Heart left ventricle (tissue), 16 donors: ENCODE measurements around the gene SFSWAP. TPM values are rescaled to one million over a fixed set of nuclear protein-coding genes. Genes with fewer than 3 reads are reported as not detected.

ENCODE experiments used
- ATAC-seq, 4 donors: fragments of 200-7000 bp; cut with Tn5 transposase; one replicate each; pipeline ENCODE4 v1.9.1; 2020 to 2022; ENCODE audit warnings: moderate library complexity in 4 of 4, mild to moderate bottlenecking in 3 of 4, moderate number of reproducible peaks in 1 of 4
- DNase-seq, 5 donors: peaks; one replicate each; pipeline ENCODE4 v3.0.0-alpha.2; 2020
- H3K27ac ChIP-seq, 12 donors: fragments of 200-600 bp; sonication (generic) in 4 of 12; one replicate each; pipeline versions ENCODE4 v1.5.0 to v1.8.0; 2016 to 2022; ENCODE audit warnings: mild to moderate bottlenecking in 2 of 12
- H3K27me3 ChIP-seq, 9 donors: fragments of 200-600 bp; sonication (generic) in 2 of 9; one replicate each; pipeline versions ENCODE4 v1.5.1 to v1.8.0; 2016 to 2022; ENCODE audit warnings: mild to moderate bottlenecking in 3 of 9
- H3K36me3 ChIP-seq, 9 donors: fragments of 200-600 bp; sonication (generic) in 2 of 9; one replicate each; pipeline versions ENCODE4 v1.5.0 to v1.8.0; 2018 to 2022; ENCODE audit warnings: mild to moderate bottlenecking in 2 of 9
- H3K4me1 ChIP-seq, 12 donors: fragments of 200-600 bp; sonication (generic) in 4 of 12; one replicate each; pipeline versions ENCODE4 v1.5.0 to v1.8.0; 2016 to 2022; ENCODE audit warnings: mild to moderate bottlenecking in 3 of 12
- H3K4me3 ChIP-seq, 12 donors: fragments of 200-600 bp; sonication (generic) in 4 of 12; one replicate each; pipeline versions ENCODE4 v1.5.0 to v1.8.0; 2017 to 2022; ENCODE audit warnings: mild to moderate bottlenecking in 9 of 12, moderate library complexity in 4 of 12
- H3K9me3 ChIP-seq, 12 donors: fragments of 200-600 bp; sonication (generic) in 4 of 12; one replicate each; pipeline versions ENCODE4 v1.5.0 to v1.8.0; 2016 to 2022; ENCODE audit warnings: mild to moderate bottlenecking in 1 of 12
- CTCF ChIP-seq, 12 donors: fragments of 200-600 bp; sonication (generic) in 4 of 12; IDR thresholded peaks; one replicate each; pipeline versions ENCODE4 v1.5.0 to v1.8.0; 2018 to 2022; ENCODE audit warnings: antibody characterized with exemption in 12 of 12, mild to moderate bottlenecking in 5 of 12
- POLR2A ChIP-seq, 2 donors: fragments of 450-650 bp; IDR thresholded peaks; one replicate each; pipeline ENCODE4 v1.6.1; 2017; ENCODE audit warnings: antibody characterized with exemption in 2 of 2, mild to moderate bottlenecking in 2 of 2, moderate library complexity in 2 of 2
- WGBS, 4 donors: extraction: QIAGEN DNeasy Blood & Tissue Kit in 2 of 4; methylation state at CpG; one replicate each; pipeline versions ENCODE4 v1.1.5 to v1.1.7; 2013 to 2018; 5-methylcytosine and 5-hydroxymethylcytosine counted together
- intact Hi-C, 10 donors: fragments of 100-400 bp; cut with DNase I; formaldehyde crosslinking; loops; one replicate each; pipeline versions ENCODE4 v1.11.1 to v1.14.2; 2022
- polyA plus RNA-seq, 2 donors: library from polyadenylated mRNA; stranded (reverse); fragments of 200-250 nt; gene quantifications; one replicate each; pipeline ENCODE4 v1.2.3, GENCODE V29; 2013
- total RNA-seq, 9 donors: library from RNA; depleted of rRNA in 2 of 9; stranded (reverse); fragments of >200 nt in 2 of 9; fragmentation: NEBNext Ultra II Directional in 3 of 9; extraction: Animal tissue kit (Norgen Biotek cat#: 25700) in 3 of 9; gene quantifications; one replicate each; pipeline versions ENCODE4 v1.1.0 to v1.2.4, GENCODE V29; 2016 to 2023
- donor health status: ischemic (EF 13 %, LVEDD 7.1; RV severe dilation, severe dysfunction).
- donor health status: healthy with polysubstance abuse.
- donor health status: DM: no; HTN: yes; CAD: no.
- donor health status: DM: no; HTN: no; CAD: no.
- donor health status: ischemic (EF 25% LVEDD 6.9; RV normal size, moderate dysfunction).
- donor health status: ischemic (EF 25% LVEDD 5.7; RV mildly dilated, moderate dysfunction).
- donor health status: healthy.
- donor health status: DM: yes; HTN: yes; CAD: no.
- donor health status: ischemic (EF 35%, LVEDD 5.7; RV mildly dilated, moderate dysfunction).
- donor health status: nonischemic (EF 11% LVEDD 7.7; RV severe dilation, severe dysfunction).
- donor health status: DM: yes; HTN: yes; CAD: no.
- donor health status: PGD.
- donor health status: ischemic (EF 29% LVEDD 5.4; RV normal size, mild dysfunction).
- donor health status: nonischemic (EF 23%, LVEDD 6.1; RV moderate dilation, normal function).

Gene SFSWAP
- total and polyA plus RNA-seq, 11 donors = 10.4 to 25.1 (median 18.6) TPM

DNA sequence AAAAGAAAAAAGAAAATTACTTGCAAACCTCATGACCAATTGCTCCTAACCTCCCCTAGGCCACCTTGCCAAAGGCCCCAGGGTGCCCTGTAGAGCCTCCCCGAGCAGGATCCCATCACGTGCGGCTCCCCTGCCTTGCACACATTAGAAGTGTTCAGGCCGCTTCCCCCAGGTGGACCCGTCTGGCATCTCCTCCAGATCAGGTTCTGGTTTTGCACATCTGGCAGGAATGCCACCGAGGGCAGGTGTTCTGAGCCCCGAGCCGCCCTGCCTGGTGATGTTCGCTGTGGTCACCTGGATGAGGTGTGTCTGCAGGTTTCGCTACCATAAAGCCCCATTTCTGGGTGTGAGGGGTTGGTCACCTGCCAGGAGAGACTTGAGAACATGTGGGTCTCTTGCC, 136.6 kb downstream of the SFSWAP start:
- no peak for TF ChIP-seq POLR2A (IDR thresholded peaks at IDR 0.05)
- TF ChIP-seq CTCF (IDR thresholded peaks at IDR 0.05) = no peak
- ATAC-seq = no peak
- no peaks in the 10 kb centered on the region for H3K9me3 ChIP-seq
- peaks cover 0 to 3% (median 0%) of the 10 kb centered on the region in 9 donors for H3K36me3 ChIP-seq
- intact Hi-C loops = loop anchor here in 2 of 10 donors (5.0 to 10.0 kb wide), 2 partner anchors 97 to 100 kb away; partner anchors contain the start of gene EP400 (in 2 of the 2)
- no peak overlapping the region for H3K4me3 ChIP-seq
- WGBS, 4 donors = 87 to 92% (median 92%) methylated on average over 10 of the region's 10 CpGs
- peaks cover 0 to 7% (median 0%) of the 10 kb centered on the region in 12 donors for H3K4me1 ChIP-seq
- H3K27me3 ChIP-seq = no peaks in the 10 kb centered on the region
- peak in 1 of 5 donors; percentile 21 for DNase-seq
- no peak overlapping the region for H3K27ac ChIP-seq

DNA sequence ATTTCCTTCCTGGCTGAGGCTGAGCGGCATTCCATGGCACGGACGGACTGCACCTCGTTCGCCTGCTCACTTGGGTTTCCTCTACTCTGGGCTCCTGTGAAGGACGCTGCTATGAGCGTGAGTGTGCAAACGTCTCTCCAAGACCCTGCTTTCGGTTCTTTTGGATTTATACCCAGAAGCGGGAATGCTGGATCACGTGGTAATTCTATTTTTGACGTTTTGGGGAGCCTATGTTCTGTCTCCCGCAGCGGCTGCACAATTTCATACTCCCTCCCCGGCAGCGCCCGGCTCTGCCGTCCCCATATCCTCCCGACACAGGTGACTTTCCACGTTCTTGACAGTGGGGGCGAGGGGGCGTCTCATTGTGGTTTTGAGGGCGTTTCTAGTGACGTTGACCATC, 137.9 kb downstream of the SFSWAP start:
- no peak overlapping the region for H3K4me3 ChIP-seq
- intact Hi-C loops = loop anchor here in 2 of 10 donors (5.0 to 10.0 kb wide), 2 partner anchors 96 to 99 kb away; partner anchors contain the start of gene EP400 (in 2 of the 2)
- ATAC-seq (no peak), DNase-seq (peak in 1 of 5 donors; percentile 2)
- H3K27ac ChIP-seq = no peak overlapping the region
- H3K4me1 ChIP-seq = peaks cover 0 to 7% (median 0%) of the 10 kb centered on the region in 12 donors
- WGBS, 4 donors = 82 to 88% (median 84%) methylated on average over 24 of the region's 24 CpGs
- H3K9me3 ChIP-seq = no peaks in the 10 kb centered on the region
- peaks cover 0 to 3% (median 0%) of the 10 kb centered on the region in 9 donors for H3K36me3 ChIP-seq
- TF ChIP-seq CTCF (IDR thresholded peaks at IDR 0.05) (no peak), POLR2A (IDR thresholded peaks at IDR 0.05) (no peak)
- peaks cover 0 to 2% (median 0%) of the 10 kb centered on the region in 9 donors for H3K27me3 ChIP-seq

Other genes with a start within 250 kb of the SFSWAP start
- gene MMP17, start 117.3 kb downstream of the SFSWAP start, total RNA-seq = 1 to 10 TPM in 6 of 9 donors, under 1 TPM in 3; 0.28 to 2.1 (median 1.2) TPM
- 1 to 10 TPM; 1.5 to 2.0 TPM for gene MMP17, start 117.3 kb downstream of the SFSWAP start, polyA plus RNA-seq
- 10 to 100 TPM; 21.9 to 56.0 (median 42.4) TPM for gene ULK1, start 183.5 kb downstream of the SFSWAP start, total RNA-seq
- gene ULK1, start 183.5 kb downstream of the SFSWAP start, polyA plus RNA-seq = 10 to 100 TPM; 23.0 to 24.7 TPM
- 10 to 100 TPM in 2 of 9 donors, 1 to 10 TPM in 7; 6.1 to 10.7 (median 8.1) TPM for gene PUS1, start 218.2 kb downstream of the SFSWAP start, total RNA-seq
- gene PUS1, start 218.2 kb downstream of the SFSWAP start, polyA plus RNA-seq = 10 to 100 TPM in 1 of 2 donors, 1 to 10 TPM in 1; 8.8 to 13.5 TPM
- 10 to 100 TPM; 10.3 to 27.8 (median 18.3) TPM for gene EP400, start 238.9 kb downstream of the SFSWAP start, total RNA-seq
- 10 to 100 TPM in 1 of 2 donors, 1 to 10 TPM in 1; 9.8 to 10.5 TPM for gene EP400, start 238.9 kb downstream of the SFSWAP start, polyA plus RNA-seq